ENCODE results near the gene NDUFA7. TPM values are rescaled to one million over a fixed set of nuclear protein-coding genes. Genes with fewer than 3 reads are reported as not detected.

Gene NDUFA7
- total RNA-seq, 1 experiment from 2014 or later: 73.0 TPM

DNA sequence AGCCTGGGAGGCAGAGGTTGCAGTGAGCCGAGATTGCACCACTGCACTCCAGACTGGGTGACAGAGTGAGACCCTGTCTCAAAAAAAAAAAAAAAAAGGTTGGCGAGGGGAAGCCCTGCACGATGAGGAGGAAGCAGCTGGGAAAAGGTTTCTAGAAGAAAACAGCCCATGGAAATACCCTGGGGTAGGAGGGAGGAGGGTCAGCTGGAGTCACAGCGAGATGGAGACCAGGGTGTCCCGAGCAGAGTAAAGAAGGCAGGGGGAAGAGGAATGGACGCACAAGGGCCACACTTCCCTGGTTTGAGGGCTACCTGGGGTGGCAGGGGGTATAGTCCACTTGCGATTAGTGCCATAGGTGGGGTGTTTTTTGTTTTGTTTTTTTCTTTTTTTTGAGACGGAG lies 15.5 kb upstream of the NDUFA7 start:
- peaks cover 17 to 21% of the 10 kb centered on the region in 2 experiments for H3K4me1 Mint-ChIP-seq
- Histone ChIP-seq H2BK5ac (ENCODE audit: insufficient read length, low read length) (no peak overlapping the region), H3T11ph (ENCODE audit: low read length) (no peak overlapping the region), H3K79me1 (ENCODE audit: insufficient read depth, low read depth, low read length, poor library complexity, severe bottlenecking) (no peaks in the 10 kb centered on the region), H3K23ac (ENCODE audit: insufficient read length, low read depth, low read length) (no peak overlapping the region), H3K4ac (ENCODE audit: low read depth, low read length) (no peak overlapping the region), H2AFZ (ENCODE audit: low read length) (no peak overlapping the region), H3K18ac (ENCODE audit: insufficient read length, low read depth, low read length) (no peak overlapping the region), H2BK12ac (ENCODE audit: insufficient read length, low read depth, low read length) (no peak overlapping the region), H3K14ac (ENCODE audit: insufficient read depth, low read length) (no peak overlapping the region), H4K91ac (ENCODE audit: insufficient read length, low read depth, low read length) (no peak overlapping the region), H3K27me3 (ENCODE audit: insufficient read depth, low read length) (peaks cover 18% of the 10 kb centered on the region; the same call in 1 of the 2 replicates), H3K4me2 (ENCODE audit: insufficient read depth, insufficient read length, low read length) (no peak overlapping the region), H3K56ac (ENCODE audit: insufficient read length, low read depth, low read length) (no peak overlapping the region), H2AK5ac (ENCODE audit: insufficient read length, low read length) (no peak overlapping the region), H3K27ac (ENCODE audit: insufficient read length, low read depth, low read length) (no peak overlapping the region), H3K23me2 (ENCODE audit: insufficient read length, low read depth, low read length, poor library complexity, severe bottlenecking) (peaks cover 12% of the 10 kb centered on the region), H4K8ac (replicated peaks; ENCODE audit: insufficient read length, low read depth, low read length) (no peak overlapping the region), H3K4me1 (ENCODE audit: insufficient read depth, low read length) (no peaks in the 10 kb centered on the region; the same call in 1 of the 2 replicates), H3K9me3 (ENCODE audit: control insufficient read depth, low read depth, low read length) (no peaks in the 10 kb centered on the region), H3K9ac (ENCODE audit: extremely low read depth, insufficient read length, low read length) (no peak overlapping the region), H2BK120ac (ENCODE audit: low read depth, low read length, poor library complexity, severe bottlenecking) (no peak overlapping the region), H3K79me2 (ENCODE audit: insufficient read depth, low read length) (no peaks in the 10 kb centered on the region), H4K20me1 (ENCODE audit: control insufficient read depth, insufficient read depth, insufficient read length) (no peaks in the 10 kb centered on the region), H2BK15ac (ENCODE audit: low read depth, low read length) (no peak overlapping the region), H2BK20ac (ENCODE audit: low read depth, low read length, poor library complexity, severe bottlenecking) (no peak overlapping the region), H4K5ac (ENCODE audit: insufficient read length, low read depth, low read length) (no peak overlapping the region)
- H3K9me3 Mint-ChIP-seq: no peaks in the 10 kb centered on the region; a peak in 1 of 5 replicates
- peaks cover 50% of the 10 kb centered on the region for H3K27me3 Mint-ChIP-seq (ENCODE audit: low read depth)
- H3K36me3 Mint-ChIP-seq (ENCODE audit: insufficient read depth in 1 of 3, low read depth in 3 of 3): peaks cover 0 to 2% (median 0%) of the 10 kb centered on the region in 3 experiments; a peak in 2 of 7 replicates
- TF ChIP-seq, protein P1, sequence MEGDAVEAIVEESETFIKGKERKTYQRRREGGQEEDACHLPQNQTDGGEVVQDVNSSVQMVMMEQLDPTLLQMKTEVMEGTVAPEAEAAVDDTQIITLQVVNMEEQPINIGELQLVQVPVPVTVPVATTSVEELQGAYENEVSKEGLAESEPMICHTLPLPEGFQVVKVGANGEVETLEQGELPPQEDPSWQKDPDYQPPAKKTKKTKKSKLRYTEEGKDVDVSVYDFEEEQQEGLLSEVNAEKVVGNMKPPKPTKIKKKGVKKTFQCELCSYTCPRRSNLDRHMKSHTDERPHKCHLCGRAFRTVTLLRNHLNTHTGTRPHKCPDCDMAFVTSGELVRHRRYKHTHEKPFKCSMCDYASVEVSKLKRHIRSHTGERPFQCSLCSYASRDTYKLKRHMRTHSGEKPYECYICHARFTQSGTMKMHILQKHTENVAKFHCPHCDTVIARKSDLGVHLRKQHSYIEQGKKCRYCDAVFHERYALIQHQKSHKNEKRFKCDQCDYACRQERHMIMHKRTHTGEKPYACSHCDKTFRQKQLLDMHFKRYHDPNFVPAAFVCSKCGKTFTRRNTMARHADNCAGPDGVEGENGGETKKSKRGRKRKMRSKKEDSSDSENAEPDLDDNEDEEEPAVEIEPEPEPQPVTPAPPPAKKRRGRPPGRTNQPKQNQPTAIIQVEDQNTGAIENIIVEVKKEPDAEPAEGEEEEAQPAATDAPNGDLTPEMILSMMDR (conservative IDR thresholded peaks at IDR 0.05): no peak
- DNase-seq: no peak
- no CpG with 5 or more reads among the region's 8 CpGs for WGBS (ENCODE audit: extremely low coverage, insufficient read length, low lambda C conversion rate)
- no peak overlapping the region; a peak in 1 of 5 replicates for H3K4me3 Mint-ChIP-seq
- H3K27ac Mint-ChIP-seq: no peak overlapping the region
